ENCODE results near the gene GLRX5.
"Not testable (repeated sequence)": the region's sequence is repeated elsewhere in the genome, so short reads cannot be mapped to it uniquely, and the experiment has no call there.

Gene GLRX5

GRCh38 chr14:95561001-95561412 lies 26.2 kb downstream of the GLRX5 start:
- peak; percentile 77 to 80 for DNase-seq

- DNase-seq = no peak
These were observed 28.2 kb downstream of the GLRX5 start for GRCh38 chr14:95562892-95563685.

- no peak for DNase-seq
These were observed 29.2 kb downstream of the GLRX5 start for GRCh38 chr14:95564060-95564459.

- DNase-seq = no peak
These were observed 34.6 kb downstream of the GLRX5 start for GRCh38 chr14:95569440-95569839.

GRCh38 chr14:95573313-95573712 lies 38.5 kb downstream of the GLRX5 start:
- DNase-seq = no peak

- no peak for DNase-seq
These were observed 41.1 kb downstream of the GLRX5 start for GRCh38 chr14:95575840-95576473.

GRCh38 chr14:95577067-95577800 lies 42.4 kb downstream of the GLRX5 start:
- no peak for DNase-seq

GRCh38 chr14:95577870-95578269 lies 43.0 kb downstream of the GLRX5 start:
- no peak for DNase-seq

- DNase-seq = not testable (repeated sequence)
These were observed 49.2 kb downstream of the GLRX5 start for GRCh38 chr14:95583836-95584617.

GRCh38 chr14:95585953-95586620 lies 51.2 kb downstream of the GLRX5 start:
- DNase-seq = no peak

- not testable (repeated sequence) for DNase-seq
These were observed 56.3 kb downstream of the GLRX5 start for GRCh38 chr14:95591182-95591581.

All from activated CD4-positive, alpha-beta T cell treated with anti-CD3 and anti-CD28 coated beads, Interleukin-2, amount 50 U/mL, for 4 hours (primary cell).